GM21529 (cell line): Measurements from ENCODE around the gene TSSK2.

Source experiments
- ATAC-seq: cut with Tn5 transposase; IDR thresholded peaks from one replicate; pipeline ENCODE4 v1.9.1; 2021; ENCODE audit not compliant: unreplicated experiment

Gene TSSK2

GRCh38 chr22:19180234-19180633 lies 49.1 kb downstream of the TSSK2 start:
- ATAC-seq, result no peak

- no peak for ATAC-seq
These were observed 49.8 kb downstream of the TSSK2 start for GRCh38 chr22:19180740-19181410.

GRCh38 chr22:19181786-19182471 lies 50.8 kb downstream of the TSSK2 start:
- no peak for ATAC-seq
